Measurements from ENCODE around the gene UBE2C.
"Not testable (repeated sequence)": the region's sequence is repeated elsewhere in the genome, so short reads cannot be mapped to it uniquely, and the experiment has no call there.

UBE2C gene

GRCh38 chr20:45797955-45798354 is 14.5 kb upstream of the UBE2C start:
- not testable (repeated sequence) for DNase-seq (ENCODE audit: low read depth, low spot score)

GRCh38 chr20:45798935-45799642 is 13.4 kb upstream of the UBE2C start:
- peak; percentile 23 for DNase-seq (ENCODE audit: low read depth, low spot score)

- DNase-seq (ENCODE audit: low read depth, low spot score): no peak
Observed at GRCh38 chr20:45801851-45802250, 10.6 kb upstream of the UBE2C start.

GRCh38 chr20:45810191-45810970 is 2.1 kb upstream of the UBE2C start:
- no peak for DNase-seq (ENCODE audit: low read depth, low spot score)

GRCh38 chr20:45813006-45813340 is 529 bp downstream of the UBE2C start:
- no peak for DNase-seq (ENCODE audit: low read depth, low spot score)

GRCh38 chr20:45813489-45813888 is 1.0 kb downstream of the UBE2C start:
- DNase-seq (ENCODE audit: low read depth, low spot score): no peak

GRCh38 chr20:45814314-45814713 is 1.9 kb downstream of the UBE2C start:
- no peak for DNase-seq (ENCODE audit: low read depth, low spot score)

- no peak for DNase-seq (ENCODE audit: low read depth, low spot score)
Observed at GRCh38 chr20:45816951-45817350, 4.5 kb downstream of the UBE2C start.

GRCh38 chr20:45817376-45818194 is 5.1 kb downstream of the UBE2C start:
- no peak for DNase-seq (ENCODE audit: low read depth, low spot score)

- no peak for DNase-seq (ENCODE audit: low read depth, low spot score)
Observed at GRCh38 chr20:45818239-45818638, 5.8 kb downstream of the UBE2C start.

GRCh38 chr20:45819466-45819865 is 7.0 kb downstream of the UBE2C start:
- no peak for DNase-seq (ENCODE audit: low read depth, low spot score)

- no peak for DNase-seq (ENCODE audit: low read depth, low spot score)
Observed at GRCh38 chr20:45821947-45822346, 9.5 kb downstream of the UBE2C start.

- DNase-seq (ENCODE audit: low read depth, low spot score): no peak
Observed at GRCh38 chr20:45822857-45823256, 10.4 kb downstream of the UBE2C start.

GRCh38 chr20:45823949-45824835 is 11.7 kb downstream of the UBE2C start:
- DNase-seq (ENCODE audit: low read depth, low spot score): no peak

- DNase-seq (ENCODE audit: low read depth, low spot score): no peak
Observed at GRCh38 chr20:45826381-45827019, 14.1 kb downstream of the UBE2C start.

- no peak for DNase-seq (ENCODE audit: low read depth, low spot score)
Observed at GRCh38 chr20:45827030-45827652, 14.7 kb downstream of the UBE2C start, which contains the start of gene TNNC2. TSS of gene TNNC2 (minus strand) at chr20:45827312. CDS start at chr20:45827248, 64 bp downstream.

GRCh38 chr20:45827712-45828111 is 15.3 kb downstream of the UBE2C start:
- DNase-seq (ENCODE audit: low read depth, low spot score): no peak

- no peak for DNase-seq (ENCODE audit: low read depth, low spot score)
Observed at GRCh38 chr20:45828589-45828988, 16.1 kb downstream of the UBE2C start.

- DNase-seq (ENCODE audit: low read depth, low spot score): not testable (repeated sequence)
Observed at GRCh38 chr20:45829673-45830106, 17.2 kb downstream of the UBE2C start.

GRCh38 chr20:45832619-45833018 is 20.2 kb downstream of the UBE2C start:
- DNase-seq (ENCODE audit: low read depth, low spot score): no peak

All from iPS DF 19.7 (cell line).